Measurements from ENCODE around the gene DCC. TPM values are rescaled to one million over a fixed set of nuclear protein-coding genes. Genes with fewer than 3 reads are reported as not detected.

The DCC gene
- total and polyA plus RNA-seq, 4 experiments from 2014 or later, result not detected

DNA sequence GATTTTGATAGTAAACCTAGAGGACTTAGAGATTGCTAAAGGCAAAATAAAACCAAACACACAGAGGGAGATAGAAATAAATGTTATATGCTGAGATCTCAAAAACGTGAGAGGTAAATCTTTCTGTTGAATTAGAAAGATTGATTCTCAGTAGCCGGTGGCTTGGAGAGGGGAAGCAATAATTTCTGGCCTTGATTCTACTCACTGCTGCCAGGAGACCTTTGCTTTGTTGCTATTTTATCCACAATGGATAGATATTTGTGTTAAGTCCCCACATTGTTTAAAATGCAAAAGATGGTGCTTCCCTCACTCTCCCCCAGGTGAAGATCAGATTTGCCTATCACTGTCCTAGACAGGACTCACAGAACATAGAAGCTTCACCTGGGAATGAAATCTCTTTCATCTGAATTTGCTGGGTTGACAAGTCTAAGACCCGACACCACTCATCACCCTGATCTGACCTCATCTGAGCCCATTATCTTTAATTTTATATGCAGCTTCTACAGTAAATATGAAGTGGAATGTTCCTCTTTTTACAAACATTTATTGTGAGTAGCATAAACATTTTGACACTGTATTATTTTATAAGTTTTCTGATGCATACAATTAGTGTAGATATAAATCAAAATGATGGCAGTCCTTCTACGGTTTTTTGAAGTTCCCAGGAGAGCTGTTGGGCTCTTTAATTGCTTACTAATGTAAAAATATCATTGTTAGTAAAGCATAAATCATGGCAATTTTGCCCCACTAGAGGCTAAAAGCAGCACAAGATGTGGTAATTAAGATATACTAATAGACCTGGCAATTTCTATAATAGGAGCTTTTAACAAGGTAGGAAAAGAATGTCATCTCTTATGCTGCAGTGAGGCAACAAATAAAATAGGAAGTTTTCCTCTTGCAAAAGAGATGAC is 149.7 kb downstream of the DCC start:
- CTCF ChIA-PET (ENCODE audit: partially characterized antibody), result no interaction called here
- H3K4me1 Mint-ChIP-seq, result no peaks in the 10 kb centered on the region
- H3K27me3 ChIP-seq (ENCODE audit: insufficient read depth, low read length), result no peaks in the 10 kb centered on the region
- no peak overlapping the region for H3K27ac ChIP-seq (ENCODE audit: low read depth, low read length)
- H3K4me3 ChIP-seq (ENCODE audit: low read length in 2 of 2), result no peak overlapping the region
- no peak for DNase-seq
- no peak overlapping the region for H3K27ac Mint-ChIP-seq
- H3K27me3 Mint-ChIP-seq, result no peaks in the 10 kb centered on the region
- H3K4me3 Mint-ChIP-seq, result no peak overlapping the region
- POLR2A ChIA-PET (ENCODE audit: partially characterized antibody), result no interaction called here
- H3K36me3 Mint-ChIP-seq, result no peaks in the 10 kb centered on the region
- H3K9me3 Mint-ChIP-seq, result peaks cover 0 to 15% (median 9%) of the 10 kb centered on the region in 8 donors
- H3K4me1 ChIP-seq (ENCODE audit: insufficient read depth, low read length), result no peaks in the 10 kb centered on the region
- H3K36me3 ChIP-seq (ENCODE audit: insufficient read depth, low read length), result no peaks in the 10 kb centered on the region
- no peaks in the 10 kb centered on the region for H3K9me3 ChIP-seq (ENCODE audit: control insufficient read depth in 1 of 2, low read length in 2 of 2)
- intact Hi-C loops (cut with micrococcal nuclease), result no loop called here

DNA sequence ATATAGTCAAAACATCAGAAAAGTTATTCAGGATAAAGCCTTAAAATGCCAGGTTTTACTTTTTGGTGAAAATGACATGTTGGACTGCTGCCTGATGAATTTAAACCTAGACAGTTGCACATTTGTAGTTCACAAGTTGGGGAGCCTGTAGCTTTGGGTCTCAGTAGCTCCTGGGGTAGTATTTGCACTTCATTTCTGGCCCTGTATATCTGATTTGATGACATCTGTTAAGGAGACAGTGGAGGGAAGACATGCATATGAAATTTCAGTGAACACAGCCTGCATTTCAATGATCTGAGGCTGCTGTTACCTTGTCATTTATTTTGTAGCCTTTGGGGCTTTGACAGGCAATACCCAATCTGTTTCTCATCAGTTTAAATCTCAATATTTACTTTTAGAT is 156.4 kb downstream of the DCC start:
- no peak overlapping the region for H3K4me3 ChIP-seq (ENCODE audit: low read length in 2 of 2)
- no peak overlapping the region for H3K27ac Mint-ChIP-seq
- CTCF ChIA-PET (ENCODE audit: partially characterized antibody), result interaction anchor here (1.4 kb wide), 1 partner anchor 13 kb away, joined by 4 read pairs; no protein-coding TSS in a partner anchor

DNA sequence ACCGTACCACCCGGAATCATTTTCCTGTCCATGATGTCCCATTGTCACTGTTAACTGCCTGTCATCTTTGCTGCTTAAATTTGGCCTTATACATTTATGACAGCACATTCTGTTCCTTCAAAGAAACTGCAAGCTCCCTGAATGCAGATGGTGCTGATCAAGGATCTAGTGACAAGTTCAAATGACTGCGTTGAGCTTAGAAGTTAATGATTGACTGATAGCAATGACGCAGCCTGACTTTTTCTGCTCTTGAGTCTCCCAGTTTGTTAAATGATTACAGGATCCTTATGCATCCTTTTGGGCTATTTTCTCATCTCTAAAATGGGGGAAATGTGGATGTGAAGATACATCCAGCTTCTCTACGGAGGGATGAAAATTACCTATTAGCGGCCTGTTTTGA is 159.0 kb downstream of the DCC start:
- no peaks in the 10 kb centered on the region for H3K9me3 ChIP-seq (ENCODE audit: control insufficient read depth in 1 of 2, low read length in 2 of 2)
- Mint-ChIP-seq H3K27ac (no peak overlapping the region), H3K4me1 (no peaks in the 10 kb centered on the region), H3K4me3 (no peak overlapping the region), H3K36me3 (no peaks in the 10 kb centered on the region), H3K27me3 (no peaks in the 10 kb centered on the region), H3K9me3 (peaks cover 0 to 13% (median 6%) of the 10 kb centered on the region in 8 donors)
- intact Hi-C loops (cut with micrococcal nuclease), result no loop called here
- no peak overlapping the region for H3K4me3 ChIP-seq (ENCODE audit: low read length in 2 of 2)
- DNase-seq, result no peak
- no peak overlapping the region for H3K27ac ChIP-seq (ENCODE audit: low read depth, low read length)
- no peaks in the 10 kb centered on the region for H3K36me3 ChIP-seq (ENCODE audit: insufficient read depth, low read length)
- H3K4me1 ChIP-seq (ENCODE audit: insufficient read depth, low read length), result no peaks in the 10 kb centered on the region
- H3K27me3 ChIP-seq (ENCODE audit: insufficient read depth, low read length), result no peaks in the 10 kb centered on the region
- POLR2A ChIA-PET (ENCODE audit: partially characterized antibody), result no interaction called here
- CTCF ChIA-PET (ENCODE audit: partially characterized antibody), result no interaction called here

More for the DNA sequence above, 156.4 kb downstream of the DCC start:
- no peaks in the 10 kb centered on the region for H3K9me3 ChIP-seq (ENCODE audit: control insufficient read depth in 1 of 2, low read length in 2 of 2)
- no peak overlapping the region for H3K4me3 Mint-ChIP-seq
- DNase-seq, result no peak
- POLR2A ChIA-PET (ENCODE audit: partially characterized antibody), result no interaction called here
- no peaks in the 10 kb centered on the region for H3K4me1 ChIP-seq (ENCODE audit: insufficient read depth, low read length)
- H3K27me3 Mint-ChIP-seq, result no peaks in the 10 kb centered on the region
- H3K4me1 Mint-ChIP-seq, result no peaks in the 10 kb centered on the region
- intact Hi-C loops (cut with micrococcal nuclease), result no loop called here
- H3K36me3 ChIP-seq (ENCODE audit: insufficient read depth, low read length), result no peaks in the 10 kb centered on the region
- H3K27me3 ChIP-seq (ENCODE audit: insufficient read depth, low read length), result no peaks in the 10 kb centered on the region
- no peaks in the 10 kb centered on the region for H3K36me3 Mint-ChIP-seq
- H3K27ac ChIP-seq (ENCODE audit: low read depth, low read length), result no peak overlapping the region
- peaks cover 0 to 18% (median 10%) of the 10 kb centered on the region in 8 donors for H3K9me3 Mint-ChIP-seq

DNA sequence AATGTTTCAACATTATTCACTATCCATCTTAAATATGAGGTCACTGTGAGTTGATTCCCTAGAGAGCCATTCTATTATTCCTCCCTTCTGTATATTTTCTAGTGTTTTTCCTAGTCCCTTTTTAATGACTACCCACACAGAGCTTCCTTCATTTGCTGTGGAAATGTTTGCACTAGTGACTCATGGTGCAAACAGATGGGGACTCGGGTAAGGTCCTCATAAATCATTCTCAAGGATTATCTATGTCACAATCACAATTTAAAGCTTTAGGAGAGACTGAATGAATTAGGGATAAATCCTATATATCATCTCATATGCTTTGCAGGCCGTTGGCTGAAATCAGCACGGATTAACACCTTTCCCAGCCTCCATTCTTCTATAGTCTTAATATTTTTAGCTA is 159.6 kb downstream of the DCC start:
- Histone ChIP-seq H3K4me3 (ENCODE audit: low read length in 2 of 2) (no peak overlapping the region), H3K36me3 (ENCODE audit: insufficient read depth, low read length) (no peaks in the 10 kb centered on the region), H3K27ac (ENCODE audit: low read depth, low read length) (no peak overlapping the region), H3K9me3 (ENCODE audit: control insufficient read depth in 1 of 2, low read length in 2 of 2) (no peaks in the 10 kb centered on the region), H3K27me3 (ENCODE audit: insufficient read depth, low read length) (no peaks in the 10 kb centered on the region), H3K4me1 (ENCODE audit: insufficient read depth, low read length) (no peaks in the 10 kb centered on the region)
- Mint-ChIP-seq H3K9me3 (peaks cover 0 to 9% (median 4%) of the 10 kb centered on the region in 8 donors), H3K27ac (no peak overlapping the region), H3K4me3 (no peak overlapping the region), H3K4me1 (no peaks in the 10 kb centered on the region), H3K27me3 (no peaks in the 10 kb centered on the region), H3K36me3 (no peaks in the 10 kb centered on the region)
- no peak for DNase-seq
- CTCF ChIA-PET (ENCODE audit: partially characterized antibody), result no interaction called here
- intact Hi-C loops (cut with micrococcal nuclease), result no loop called here
- POLR2A ChIA-PET (ENCODE audit: partially characterized antibody), result no interaction called here

DNA sequence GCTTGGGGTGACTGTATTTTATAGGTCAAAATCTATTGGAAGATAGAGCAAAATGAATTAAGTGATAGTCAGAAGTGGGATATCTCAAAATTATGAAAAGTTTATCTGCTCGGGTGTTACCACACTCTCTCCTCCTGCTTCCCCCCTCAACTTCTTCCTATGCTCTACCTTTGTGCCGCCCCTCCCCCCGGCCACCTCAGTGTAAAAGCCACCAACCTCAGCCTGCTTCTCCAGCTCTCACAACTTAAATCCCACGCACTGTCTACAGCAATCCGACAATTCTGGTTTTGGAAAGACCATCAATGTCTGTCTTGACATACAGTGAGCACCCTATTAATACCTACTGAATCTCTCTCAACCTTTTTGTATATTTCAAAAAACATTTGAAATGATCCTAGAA is 164.6 kb downstream of the DCC start:
- Mint-ChIP-seq H3K36me3 (no peaks in the 10 kb centered on the region), H3K4me3 (no peak overlapping the region), H3K27me3 (no peaks in the 10 kb centered on the region), H3K4me1 (no peaks in the 10 kb centered on the region), H3K27ac (no peak overlapping the region), H3K9me3 (peaks cover 0 to 7% (median 0%) of the 10 kb centered on the region in 8 donors)
- POLR2A ChIA-PET (ENCODE audit: partially characterized antibody), result no interaction called here
- intact Hi-C loops (cut with micrococcal nuclease), result no loop called here
- DNase-seq, result no peak
- CTCF ChIA-PET (ENCODE audit: partially characterized antibody), result no interaction called here
- Histone ChIP-seq H3K9me3 (ENCODE audit: control insufficient read depth in 1 of 2, low read length in 2 of 2) (no peaks in the 10 kb centered on the region), H3K27me3 (ENCODE audit: insufficient read depth, low read length) (no peaks in the 10 kb centered on the region), H3K4me3 (ENCODE audit: low read length in 2 of 2) (no peak overlapping the region), H3K36me3 (ENCODE audit: insufficient read depth, low read length) (no peaks in the 10 kb centered on the region), H3K27ac (ENCODE audit: low read depth, low read length) (no peak overlapping the region), H3K4me1 (ENCODE audit: insufficient read depth, low read length) (no peaks in the 10 kb centered on the region)

DNA sequence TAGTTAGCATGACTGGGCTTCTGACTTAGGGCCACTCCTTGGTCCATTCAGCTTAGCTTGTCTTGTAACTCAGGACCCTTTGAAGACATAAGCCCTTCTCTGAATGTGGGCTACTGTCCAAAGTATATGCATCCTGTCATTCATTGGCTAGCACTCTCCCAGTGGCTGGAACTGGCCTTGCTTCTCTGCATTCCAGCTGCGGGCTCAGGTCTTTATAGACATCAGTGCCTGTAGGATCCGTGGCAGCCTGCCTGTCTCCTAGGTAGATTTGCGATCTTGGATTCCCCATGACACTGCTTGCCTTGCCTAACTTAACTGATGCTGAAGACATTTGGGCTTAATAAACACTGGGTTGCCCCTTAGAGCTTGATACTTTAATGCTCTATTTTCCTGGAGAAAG is 170.1 kb downstream of the DCC start:
- H3K4me3 ChIP-seq (ENCODE audit: low read length in 2 of 2), result no peak overlapping the region
- H3K27me3 Mint-ChIP-seq, result no peaks in the 10 kb centered on the region
- no peak overlapping the region for H3K27ac ChIP-seq (ENCODE audit: low read depth, low read length)
- no peak overlapping the region for H3K27ac Mint-ChIP-seq
- no peak overlapping the region for H3K4me3 Mint-ChIP-seq
- POLR2A ChIA-PET (ENCODE audit: partially characterized antibody), result no interaction called here
- H3K36me3 ChIP-seq (ENCODE audit: insufficient read depth, low read length), result no peaks in the 10 kb centered on the region
- no peaks in the 10 kb centered on the region for H3K9me3 ChIP-seq (ENCODE audit: control insufficient read depth in 1 of 2, low read length in 2 of 2)
- peaks cover 0 to 4% (median 0%) of the 10 kb centered on the region in 8 donors for H3K9me3 Mint-ChIP-seq
- DNase-seq, result no peak
- no peaks in the 10 kb centered on the region for H3K36me3 Mint-ChIP-seq
- intact Hi-C loops (cut with micrococcal nuclease), result no loop called here
- H3K27me3 ChIP-seq (ENCODE audit: insufficient read depth, low read length), result no peaks in the 10 kb centered on the region
- CTCF ChIA-PET (ENCODE audit: partially characterized antibody), result interaction anchor here (1.7 kb wide), 1 partner anchor 13 kb away, joined by 4 read pairs; no protein-coding TSS in a partner anchor
- H3K4me1 Mint-ChIP-seq, result no peaks in the 10 kb centered on the region
- H3K4me1 ChIP-seq (ENCODE audit: insufficient read depth, low read length), result no peaks in the 10 kb centered on the region

DNA sequence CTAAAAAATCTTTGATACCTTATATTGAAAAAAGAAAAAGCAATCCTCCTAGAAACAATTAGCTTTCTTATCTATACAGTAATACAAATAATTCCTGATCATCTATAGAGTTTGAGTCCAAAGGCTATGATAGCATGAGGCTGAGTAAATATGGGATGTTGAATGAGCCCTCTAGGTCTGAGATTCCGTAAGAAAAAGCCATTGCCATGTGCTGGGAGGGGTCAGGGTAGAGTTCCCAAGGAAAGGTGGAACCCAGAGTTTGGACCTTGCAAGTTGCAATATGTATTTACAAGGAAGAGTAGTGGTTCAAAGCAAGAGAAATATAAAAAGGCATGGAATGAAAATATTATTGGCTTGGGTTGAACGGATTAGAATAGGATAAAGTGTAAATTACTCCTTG is 178.1 kb downstream of the DCC start:
- H3K27ac ChIP-seq (ENCODE audit: low read depth, low read length), result no peak overlapping the region
- no peak overlapping the region for H3K4me3 Mint-ChIP-seq
- no peak overlapping the region for H3K4me3 ChIP-seq (ENCODE audit: low read length in 2 of 2)
- H3K4me1 Mint-ChIP-seq, result no peaks in the 10 kb centered on the region
- intact Hi-C loops (cut with micrococcal nuclease), result no loop called here
- H3K27ac Mint-ChIP-seq, result no peak overlapping the region
- H3K27me3 Mint-ChIP-seq, result no peaks in the 10 kb centered on the region
- no peaks in the 10 kb centered on the region for H3K36me3 ChIP-seq (ENCODE audit: insufficient read depth, low read length)
- ChIA-PET POLR2A (ENCODE audit: partially characterized antibody) (no interaction called here), CTCF (ENCODE audit: partially characterized antibody) (no interaction called here)
- H3K9me3 Mint-ChIP-seq, result peaks cover 0 to 4% (median 2%) of the 10 kb centered on the region in 8 donors
- H3K36me3 Mint-ChIP-seq, result no peaks in the 10 kb centered on the region
- no peaks in the 10 kb centered on the region for H3K9me3 ChIP-seq (ENCODE audit: control insufficient read depth in 1 of 2, low read length in 2 of 2)
- H3K4me1 ChIP-seq (ENCODE audit: insufficient read depth, low read length), result no peaks in the 10 kb centered on the region
- DNase-seq, result no peak
- no peaks in the 10 kb centered on the region for H3K27me3 ChIP-seq (ENCODE audit: insufficient read depth, low read length)
